ENCODE measurements around the gene RIMBP2. TPM values are rescaled to one million over a fixed set of nuclear protein-coding genes. Genes with fewer than 3 reads are reported as not detected.

RIMBP2 gene
- total RNA-seq, 1 donor from 2014 or later: 0.25 TPM

DNA sequence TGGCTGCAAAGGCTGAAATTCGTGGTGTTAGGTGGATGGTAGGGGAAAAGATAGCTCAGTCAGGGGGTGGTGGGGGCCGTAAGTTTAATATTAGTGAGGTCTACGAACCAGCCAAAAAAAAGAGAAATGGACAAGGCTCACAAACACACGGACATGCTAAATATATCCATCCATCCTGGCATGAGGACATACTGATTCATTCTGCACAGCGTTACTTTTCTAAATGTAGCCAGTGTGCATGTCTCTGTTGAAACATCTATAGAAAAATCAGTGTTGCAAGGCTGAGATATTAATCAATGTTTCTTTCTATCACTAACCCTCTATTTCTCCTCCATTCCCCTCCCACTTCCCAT, 227.8 kb downstream of the RIMBP2 start:
- H3K4me1 ChIP-seq: no peaks in the 10 kb centered on the region
- intact Hi-C loops (cut with DNase I): no loop called here
- TF ChIP-seq, protein P1, sequence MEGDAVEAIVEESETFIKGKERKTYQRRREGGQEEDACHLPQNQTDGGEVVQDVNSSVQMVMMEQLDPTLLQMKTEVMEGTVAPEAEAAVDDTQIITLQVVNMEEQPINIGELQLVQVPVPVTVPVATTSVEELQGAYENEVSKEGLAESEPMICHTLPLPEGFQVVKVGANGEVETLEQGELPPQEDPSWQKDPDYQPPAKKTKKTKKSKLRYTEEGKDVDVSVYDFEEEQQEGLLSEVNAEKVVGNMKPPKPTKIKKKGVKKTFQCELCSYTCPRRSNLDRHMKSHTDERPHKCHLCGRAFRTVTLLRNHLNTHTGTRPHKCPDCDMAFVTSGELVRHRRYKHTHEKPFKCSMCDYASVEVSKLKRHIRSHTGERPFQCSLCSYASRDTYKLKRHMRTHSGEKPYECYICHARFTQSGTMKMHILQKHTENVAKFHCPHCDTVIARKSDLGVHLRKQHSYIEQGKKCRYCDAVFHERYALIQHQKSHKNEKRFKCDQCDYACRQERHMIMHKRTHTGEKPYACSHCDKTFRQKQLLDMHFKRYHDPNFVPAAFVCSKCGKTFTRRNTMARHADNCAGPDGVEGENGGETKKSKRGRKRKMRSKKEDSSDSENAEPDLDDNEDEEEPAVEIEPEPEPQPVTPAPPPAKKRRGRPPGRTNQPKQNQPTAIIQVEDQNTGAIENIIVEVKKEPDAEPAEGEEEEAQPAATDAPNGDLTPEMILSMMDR (IDR thresholded peaks at IDR 0.05): no peak
- TF ChIP-seq POLR2A (IDR thresholded peaks at IDR 0.05) (no peak), POLR2AphosphoS5 (IDR thresholded peaks at IDR 0.05; ENCODE audit: insufficient read depth in 1 of 2, low read depth in 1 of 2) (no peak)
- no peak overlapping the region for H3K27ac ChIP-seq
- no peaks in the 10 kb centered on the region for H3K36me3 ChIP-seq
- DNase-seq (ENCODE audit: extremely low spot score in 2 of 2): no peak
- H3K9me3 ChIP-seq: no peaks in the 10 kb centered on the region
- H3K27me3 ChIP-seq: no peaks in the 10 kb centered on the region
- H3K4me3 ChIP-seq: no peak overlapping the region

DNA sequence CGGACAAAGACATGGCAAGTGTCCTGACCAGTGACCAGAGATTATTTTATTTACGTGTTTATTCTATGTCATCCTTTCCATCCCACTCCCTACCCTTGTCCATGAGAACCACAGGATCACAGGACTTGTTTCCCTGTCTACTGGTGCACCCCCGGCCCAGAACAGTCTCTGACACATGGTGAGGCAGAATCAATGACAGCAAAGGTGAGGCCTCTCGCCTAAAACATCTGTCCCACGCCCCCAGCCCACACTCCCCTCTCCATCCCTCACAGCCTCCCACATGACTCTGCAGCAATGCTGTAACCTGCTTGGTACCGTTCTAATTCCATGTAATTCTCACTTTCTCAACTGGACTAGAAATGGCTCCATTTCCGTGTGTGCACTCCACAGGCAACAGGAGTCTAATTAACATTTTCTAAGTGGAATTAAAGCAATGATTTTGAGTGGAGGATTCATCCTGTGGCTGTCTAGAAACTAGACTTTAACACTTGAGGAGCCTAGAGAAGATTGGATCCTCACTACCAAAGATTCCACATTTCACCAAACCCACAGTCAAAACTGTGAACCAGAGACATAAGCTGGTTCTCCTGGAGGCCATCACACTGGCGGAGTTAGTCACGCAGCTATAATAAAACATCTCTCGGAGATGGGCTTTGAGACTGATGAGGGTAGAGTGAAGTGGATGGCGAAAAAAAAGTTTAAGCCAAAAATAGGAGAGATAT, 228.3 kb downstream of the RIMBP2 start:
- no peaks in the 10 kb centered on the region for H3K36me3 ChIP-seq
- no peaks in the 10 kb centered on the region for H3K9me3 ChIP-seq
- no peaks in the 10 kb centered on the region for H3K4me1 ChIP-seq
- no peak overlapping the region for H3K4me3 ChIP-seq
- no peak for DNase-seq (ENCODE audit: extremely low spot score in 2 of 2)
- H3K27ac ChIP-seq: no peak overlapping the region
- no peaks in the 10 kb centered on the region for H3K27me3 ChIP-seq
- intact Hi-C loops (cut with DNase I): no loop called here
- TF ChIP-seq POLR2A (IDR thresholded peaks at IDR 0.05): no peak

DNA sequence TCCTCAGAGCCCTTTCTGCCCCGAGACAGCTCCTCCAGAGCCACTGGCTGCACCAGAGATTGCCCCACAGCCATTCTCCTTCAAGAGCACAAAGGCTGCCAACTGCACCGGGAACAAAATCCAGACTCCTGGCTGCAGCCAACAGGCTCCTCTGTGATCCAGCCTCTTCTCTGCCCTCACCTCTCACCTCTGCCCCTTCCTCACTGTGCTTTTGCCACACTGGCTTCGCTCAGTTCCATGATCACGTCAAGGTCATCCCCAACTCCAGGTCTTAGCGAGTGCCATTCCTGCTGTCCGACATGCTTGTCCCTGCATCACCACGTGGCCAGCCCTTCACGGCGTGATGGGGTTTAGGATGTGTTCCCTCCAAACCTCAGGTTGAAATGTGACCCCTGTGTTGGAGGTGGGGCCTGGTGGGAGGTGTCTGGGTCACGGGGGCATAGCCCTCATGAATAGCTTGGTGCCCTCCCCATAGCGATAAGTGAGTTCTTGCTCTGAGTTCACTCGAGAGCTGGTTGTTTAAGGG, 229.1 kb downstream of the RIMBP2 start:
- intact Hi-C loops (cut with DNase I): no loop called here
- Histone ChIP-seq H3K9me3 (no peaks in the 10 kb centered on the region), H3K36me3 (no peaks in the 10 kb centered on the region), H3K4me3 (no peak overlapping the region), H3K27me3 (no peaks in the 10 kb centered on the region), H3K4me1 (no peaks in the 10 kb centered on the region), H3K27ac (no peak overlapping the region)
- DNase-seq (ENCODE audit: extremely low spot score in 2 of 2): no peak
- TF ChIP-seq, protein P1 (IDR thresholded peaks at IDR 0.05): no peak
- TF ChIP-seq POLR2A (IDR thresholded peaks at IDR 0.05) (no peak), POLR2AphosphoS5 (IDR thresholded peaks at IDR 0.05; ENCODE audit: insufficient read depth in 1 of 2, low read depth in 1 of 2) (no peak)

DNA sequence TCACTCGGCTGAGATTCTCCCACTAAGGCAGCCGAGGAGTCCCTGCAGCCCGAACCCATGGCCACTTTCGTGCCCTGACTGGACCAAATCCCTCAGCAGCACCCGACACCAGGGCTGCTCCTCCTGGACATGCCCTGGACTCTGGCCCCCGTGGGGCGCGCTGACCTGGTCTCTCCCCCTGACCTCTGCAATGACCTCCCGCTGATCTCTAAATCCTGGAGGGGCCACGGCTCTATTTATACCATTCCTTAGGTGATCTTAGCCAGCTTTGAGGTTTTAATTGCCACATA, 230.0 kb downstream of the RIMBP2 start:
- no peaks in the 10 kb centered on the region for H3K27me3 ChIP-seq
- no peak for DNase-seq (ENCODE audit: extremely low spot score in 2 of 2)
- intact Hi-C loops (cut with DNase I): no loop called here
- no peak overlapping the region for H3K4me3 ChIP-seq
- H3K4me1 ChIP-seq: no peaks in the 10 kb centered on the region
- H3K36me3 ChIP-seq: no peaks in the 10 kb centered on the region
- H3K27ac ChIP-seq: no peak overlapping the region
- H3K9me3 ChIP-seq: no peaks in the 10 kb centered on the region
- TF ChIP-seq POLR2A (IDR thresholded peaks at IDR 0.05) (no peak), POLR2AphosphoS5 (IDR thresholded peaks at IDR 0.05; ENCODE audit: insufficient read depth in 1 of 2, low read depth in 1 of 2) (no peak)
- TF ChIP-seq, protein P1 (IDR thresholded peaks at IDR 0.05): no peak

DNA sequence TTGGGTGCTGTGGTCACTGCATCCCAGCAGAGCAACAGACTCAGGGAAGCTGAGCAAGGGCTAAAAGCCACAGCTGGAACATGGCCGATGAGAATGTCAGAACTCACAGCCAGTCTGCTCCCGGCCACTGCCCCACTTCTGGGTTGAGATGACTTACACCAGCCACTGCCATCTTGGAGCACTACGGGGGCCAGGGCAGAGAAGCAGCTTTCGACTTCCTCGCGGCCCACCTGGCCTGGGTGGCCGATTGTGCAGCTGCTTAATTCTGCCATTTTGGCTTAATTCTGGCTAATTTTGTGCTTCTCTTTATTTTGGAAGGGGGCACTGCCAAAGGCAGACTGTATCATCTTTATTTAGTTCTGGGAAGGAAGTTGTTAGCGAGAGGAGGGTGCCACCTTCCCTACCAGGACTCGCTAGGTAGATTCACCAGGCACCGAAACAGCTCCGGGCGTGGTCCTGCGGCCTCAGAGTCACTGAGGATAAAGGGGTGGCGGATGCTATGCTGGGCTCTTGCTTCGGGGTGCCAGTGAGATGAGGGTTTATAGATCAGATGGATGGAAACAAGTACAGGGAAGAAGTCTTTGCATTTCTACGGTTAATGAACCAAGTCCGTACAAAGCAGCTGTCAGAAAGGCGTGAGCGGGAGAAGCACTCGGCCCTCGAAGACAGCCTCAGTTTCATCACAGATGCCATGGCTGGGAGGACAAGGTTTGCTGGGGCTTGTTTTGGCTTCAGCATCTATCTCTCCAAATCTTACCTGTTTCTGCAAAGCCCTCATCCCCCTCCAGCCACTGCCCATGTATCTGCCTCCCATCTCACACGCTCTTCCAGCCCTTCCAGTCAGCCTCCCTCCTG, 230.6 kb downstream of the RIMBP2 start:
- no peaks in the 10 kb centered on the region for H3K36me3 ChIP-seq
- no peaks in the 10 kb centered on the region for H3K27me3 ChIP-seq
- DNase-seq (ENCODE audit: extremely low spot score in 2 of 2): no peak
- H3K27ac ChIP-seq: no peak overlapping the region
- intact Hi-C loops (cut with DNase I): no loop called here
- no peaks in the 10 kb centered on the region for H3K9me3 ChIP-seq
- H3K4me1 ChIP-seq: no peaks in the 10 kb centered on the region
- no peak overlapping the region for H3K4me3 ChIP-seq
- TF ChIP-seq POLR2A (IDR thresholded peaks at IDR 0.05) (no peak), POLR2AphosphoS5 (IDR thresholded peaks at IDR 0.05; ENCODE audit: insufficient read depth in 1 of 2, low read depth in 1 of 2) (no peak)
- TF ChIP-seq, protein P1 (IDR thresholded peaks at IDR 0.05): no peak

Data from vagina (tissue), 2 donors.